HG03039 (cell line): ENCODE measurements around the gene ITPR2.

ENCODE experiments used
- ATAC-seq: cut with Tn5 transposase; IDR thresholded peaks from one replicate; pipeline ENCODE4 v1.9.1; 2021; ENCODE audit warnings: mild to moderate bottlenecking, moderate library complexity; ENCODE audit not compliant: unreplicated experiment

Gene ITPR2

DNA sequence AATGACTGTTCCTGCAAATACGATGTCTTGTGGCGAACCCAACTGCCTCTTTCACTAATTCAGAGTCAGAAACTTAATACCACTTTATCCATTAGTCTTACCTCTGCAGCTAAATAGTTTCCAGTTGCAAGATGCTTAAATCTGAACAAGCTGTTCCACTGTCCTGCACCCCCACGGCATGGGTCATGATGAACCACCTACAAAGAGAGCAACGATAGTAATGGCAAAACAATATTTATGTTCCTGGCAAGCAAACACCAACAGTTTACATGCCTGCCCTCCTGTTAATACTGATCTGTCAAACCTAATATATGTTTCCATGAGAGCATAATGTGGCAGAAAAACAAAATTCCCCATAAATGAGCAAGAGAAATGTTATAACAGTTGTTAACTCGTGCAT is 121.9 kb downstream of the ITPR2 start:
- no peak for ATAC-seq

DNA sequence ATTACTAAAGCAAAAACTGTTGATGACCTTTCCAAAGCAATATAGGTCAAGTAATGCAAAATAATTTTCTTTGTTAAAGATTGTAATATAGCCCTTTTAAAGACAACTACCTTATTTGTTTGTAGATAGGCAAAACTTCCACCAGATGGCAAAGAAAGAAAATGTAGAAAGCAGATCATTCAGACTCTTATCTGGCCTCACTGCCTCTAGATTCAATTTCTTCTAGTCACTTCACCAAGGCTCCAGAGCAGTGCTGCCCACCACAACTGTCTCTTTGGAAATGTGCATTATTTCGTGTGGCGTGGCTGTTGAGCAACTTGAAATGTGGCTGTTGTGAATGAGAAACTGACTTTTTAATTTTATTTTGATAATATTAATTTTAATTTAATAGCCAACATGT is 127.1 kb downstream of the ITPR2 start:
- ATAC-seq, result no peak

DNA sequence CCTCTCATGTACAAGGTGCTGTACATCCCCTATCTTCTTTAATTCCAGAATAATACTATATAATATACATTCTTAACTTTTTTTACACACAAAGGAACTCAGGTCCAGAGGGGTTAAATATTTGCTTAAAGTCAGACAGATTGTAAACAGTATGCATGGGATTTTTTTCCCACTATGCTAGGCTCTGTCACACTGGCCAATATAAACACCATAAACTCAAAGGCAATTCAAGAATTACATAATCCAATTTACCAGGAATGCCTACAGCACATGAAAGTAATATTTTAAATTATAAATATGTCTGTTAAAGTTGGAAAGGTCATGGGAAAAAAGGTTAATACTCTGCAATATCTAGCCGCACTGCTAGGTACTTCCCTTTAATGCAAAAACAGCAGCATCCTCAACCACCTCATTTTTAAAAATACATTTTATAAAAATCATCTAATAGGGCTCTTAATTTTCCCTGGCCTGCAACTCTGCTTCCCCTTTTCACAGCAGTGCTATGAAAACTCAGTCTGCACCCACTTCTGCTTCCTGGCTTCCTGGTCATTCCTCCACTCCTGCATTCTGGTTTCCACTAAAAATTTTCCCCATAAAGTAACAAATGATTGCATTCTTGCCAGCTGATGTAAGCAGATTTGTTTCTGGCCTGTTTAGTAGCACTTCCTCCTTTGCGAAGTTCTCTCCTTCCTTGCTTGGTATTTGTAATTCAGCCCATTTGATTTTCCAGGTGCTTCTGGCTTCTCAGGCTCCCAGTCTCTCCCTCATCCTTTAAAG is 128.1 kb downstream of the ITPR2 start:
- no peak for ATAC-seq

DNA sequence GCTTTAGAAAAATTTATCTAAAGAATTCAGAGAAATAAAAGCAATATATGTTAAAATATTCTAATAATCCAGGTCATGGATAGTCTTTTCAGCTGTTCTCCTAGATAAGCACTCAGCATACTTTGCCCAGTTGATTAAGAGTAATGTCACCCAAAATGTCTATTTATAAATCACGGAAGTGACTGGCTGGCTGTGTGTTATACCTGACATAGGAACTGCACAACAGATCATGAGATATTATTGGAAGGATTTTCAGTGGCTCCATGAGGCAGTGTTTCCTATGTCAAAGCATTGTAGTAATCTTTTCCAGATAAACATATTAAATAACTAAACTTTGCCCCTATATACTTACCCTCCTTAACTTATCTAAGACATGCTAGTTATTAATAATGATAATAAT is 128.8 kb downstream of the ITPR2 start:
- ATAC-seq, result no peak

DNA sequence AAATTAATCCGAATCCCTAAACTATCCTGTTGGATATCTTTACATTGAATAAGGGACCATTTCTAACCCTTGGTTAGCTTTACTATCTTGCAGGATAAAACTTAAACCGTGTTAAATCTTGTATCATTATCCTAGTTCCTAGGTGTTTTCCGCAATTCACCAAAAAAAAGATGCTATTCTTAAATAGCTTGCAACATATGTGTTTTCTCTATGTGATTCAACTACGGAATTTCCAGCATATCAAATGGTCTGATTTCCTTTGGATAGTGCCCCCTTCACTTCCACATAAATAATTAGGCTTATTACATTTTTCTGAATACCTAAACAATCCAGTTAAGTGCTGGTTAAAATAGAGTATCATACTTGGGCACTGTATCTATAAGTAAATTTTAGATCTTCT is 130.3 kb downstream of the ITPR2 start:
- ATAC-seq, result no peak

DNA sequence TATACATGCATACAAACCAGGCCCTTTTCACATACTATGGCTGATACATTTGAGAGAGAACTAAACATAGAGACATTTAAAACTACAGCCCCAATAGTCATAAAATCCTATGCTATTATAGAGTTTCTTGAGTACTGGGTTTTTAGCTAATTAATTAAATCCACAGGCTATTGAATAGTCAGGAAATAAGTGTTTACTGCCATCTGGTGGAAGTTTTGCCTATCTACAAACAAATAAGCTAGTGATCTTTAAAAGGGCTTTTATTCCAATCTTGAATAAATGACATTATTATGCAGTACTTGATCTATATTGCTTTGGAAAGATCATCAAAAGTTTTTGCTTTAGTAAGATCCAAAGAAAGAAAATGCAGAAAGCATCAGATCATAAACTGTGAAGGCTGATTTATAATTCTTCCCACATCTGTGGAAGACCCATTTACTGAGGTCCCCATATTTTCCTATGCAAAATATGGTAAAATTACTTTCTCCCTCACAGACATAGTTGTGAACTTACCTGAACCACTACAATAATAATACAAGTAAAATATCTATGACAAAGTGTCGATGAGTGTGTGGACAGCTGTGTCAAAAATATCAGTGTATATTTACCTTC is 131.3 kb downstream of the ITPR2 start:
- ATAC-seq, result no peak

DNA sequence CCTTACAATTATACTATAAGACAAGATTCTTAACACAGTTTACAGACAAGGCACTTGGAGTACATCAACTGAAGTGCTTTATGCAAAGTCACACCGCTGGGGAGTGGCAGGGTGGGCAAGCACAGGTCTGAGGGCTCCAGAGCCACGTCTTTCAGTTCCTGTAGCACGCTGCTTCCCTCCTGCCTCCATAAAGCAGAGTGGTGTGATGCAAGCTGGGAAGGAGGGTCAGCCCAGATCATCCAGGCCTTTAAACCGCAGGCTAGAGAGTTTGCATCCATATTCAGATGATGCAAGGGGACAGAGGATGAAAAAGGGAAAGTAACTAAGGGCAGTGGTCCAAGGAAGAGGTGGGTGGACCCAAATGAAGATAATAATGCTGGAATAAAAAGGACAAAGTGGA is 132.6 kb downstream of the ITPR2 start:
- ATAC-seq, result no peak

DNA sequence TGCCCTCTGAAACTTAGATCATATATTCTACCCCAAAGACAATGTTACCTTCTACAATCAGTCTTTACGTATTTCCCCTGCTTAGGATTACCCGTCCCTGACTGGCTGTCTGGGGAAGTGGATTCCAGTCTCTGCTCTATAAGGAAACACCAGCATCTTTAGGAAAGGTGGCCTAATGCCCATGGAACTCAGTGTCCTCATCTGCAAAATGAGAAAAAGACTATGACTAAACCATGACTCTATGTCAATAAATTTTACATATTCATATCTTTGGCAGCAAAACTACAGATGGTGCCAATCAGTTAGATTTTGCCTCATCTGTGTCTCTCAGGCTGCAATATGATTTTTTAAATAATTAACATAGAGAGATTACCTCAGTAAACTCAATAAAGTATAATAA is 133.8 kb downstream of the ITPR2 start:
- ATAC-seq, result no peak

DNA sequence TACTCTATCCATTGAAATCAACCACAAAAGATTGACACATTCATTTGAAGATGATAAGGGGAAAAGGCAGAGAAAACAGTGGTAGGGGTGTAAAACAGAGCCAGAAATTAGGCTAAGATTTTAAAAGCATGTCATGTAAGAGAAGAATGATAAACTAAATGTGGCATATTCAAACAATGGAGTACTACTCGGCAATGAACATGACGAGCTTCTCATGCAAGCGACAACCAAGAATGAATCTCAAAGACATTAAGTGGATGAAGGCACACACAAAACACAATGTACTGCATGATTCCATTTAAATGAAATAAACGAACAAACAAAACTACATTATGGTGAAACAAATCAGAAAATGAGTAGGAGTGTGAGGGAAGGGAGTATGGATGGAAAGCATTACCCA is 134.8 kb downstream of the ITPR2 start:
- no peak for ATAC-seq

DNA sequence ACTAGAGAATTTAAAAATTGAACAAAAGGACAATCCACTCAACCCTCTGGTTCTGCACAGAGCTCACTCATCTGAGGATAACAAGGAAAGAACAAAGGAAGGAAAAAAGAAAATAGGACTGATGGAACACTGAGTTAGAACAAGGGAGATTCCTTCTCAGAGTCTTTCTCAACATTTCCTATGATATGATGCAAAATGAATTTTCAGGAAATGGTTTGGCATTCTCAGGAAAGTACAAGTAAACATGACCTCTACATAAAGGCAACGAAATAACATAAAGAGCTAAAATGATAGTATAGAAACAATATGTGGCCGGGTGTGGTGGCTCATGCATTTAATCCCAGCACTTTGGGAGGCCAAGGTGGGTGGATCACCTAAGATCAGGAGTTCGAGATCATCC is 135.8 kb downstream of the ITPR2 start:
- no peak for ATAC-seq

DNA sequence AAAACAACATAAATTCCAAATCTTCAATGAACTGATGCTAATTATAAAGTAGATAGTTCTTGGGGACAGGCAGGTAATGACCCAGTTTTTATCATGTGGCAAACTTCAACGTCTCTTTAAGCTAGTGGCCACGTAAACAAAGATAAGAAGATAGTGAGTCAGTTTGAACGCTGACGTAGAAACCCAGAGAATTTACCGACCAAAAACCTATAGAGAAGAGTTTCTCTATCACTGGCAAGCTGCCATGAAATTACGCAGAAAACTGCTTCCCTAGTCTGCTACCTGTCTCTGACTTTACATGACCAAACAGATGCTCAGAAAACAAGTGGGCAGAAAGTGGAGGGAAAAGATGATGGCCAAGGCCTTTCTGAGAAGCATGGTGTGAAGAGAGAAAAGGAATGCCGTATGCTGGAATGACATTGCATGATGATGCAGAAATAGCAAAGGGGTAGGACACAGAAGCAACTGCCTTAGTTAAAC is 136.3 kb downstream of the ITPR2 start:
- ATAC-seq, result no peak

DNA sequence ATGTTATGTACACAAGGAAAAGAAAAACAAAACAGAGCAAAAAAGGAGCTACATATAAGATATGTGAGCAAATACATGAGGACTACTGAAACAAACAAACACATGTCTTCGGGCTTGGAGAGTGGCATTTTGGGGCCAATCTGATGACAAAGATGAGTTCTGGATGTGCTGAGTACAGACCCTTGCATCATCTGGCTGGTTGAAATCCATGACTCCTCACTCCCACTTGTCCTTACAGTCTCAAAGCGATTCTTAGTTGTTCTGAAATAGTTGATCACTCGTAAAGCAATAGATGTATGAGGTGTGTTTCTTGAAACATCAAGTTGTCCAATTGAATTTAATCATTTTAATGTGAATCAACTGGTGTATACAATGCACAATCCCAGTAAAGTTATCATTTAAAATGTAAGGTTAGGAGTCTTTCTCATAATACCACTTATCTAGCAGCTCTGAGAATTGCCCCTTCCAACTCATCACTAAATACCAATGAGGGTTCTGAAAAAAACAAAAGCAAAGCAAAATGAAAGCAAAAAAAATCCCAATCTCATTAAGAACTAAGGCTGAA is 136.9 kb downstream of the ITPR2 start:
- no peak for ATAC-seq

DNA sequence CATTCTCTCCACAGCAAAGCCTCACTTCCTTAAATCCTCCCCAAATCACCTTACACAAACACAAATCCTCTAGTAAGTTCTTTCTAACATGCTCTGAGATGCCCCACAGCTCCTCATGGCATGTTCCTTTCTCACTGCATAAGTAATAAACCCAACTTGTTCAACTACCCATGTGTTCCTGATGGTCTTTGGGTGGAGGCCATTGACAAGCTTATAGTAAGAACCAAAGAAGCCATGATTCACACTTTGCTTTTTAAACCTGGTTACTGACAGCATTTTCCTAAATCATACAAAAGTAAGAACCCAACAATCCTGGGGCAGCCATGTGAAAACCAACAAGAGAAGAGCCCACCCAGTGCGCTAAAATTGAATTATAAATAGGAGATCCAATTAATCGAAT is 138.6 kb downstream of the ITPR2 start:
- ATAC-seq, result no peak

DNA sequence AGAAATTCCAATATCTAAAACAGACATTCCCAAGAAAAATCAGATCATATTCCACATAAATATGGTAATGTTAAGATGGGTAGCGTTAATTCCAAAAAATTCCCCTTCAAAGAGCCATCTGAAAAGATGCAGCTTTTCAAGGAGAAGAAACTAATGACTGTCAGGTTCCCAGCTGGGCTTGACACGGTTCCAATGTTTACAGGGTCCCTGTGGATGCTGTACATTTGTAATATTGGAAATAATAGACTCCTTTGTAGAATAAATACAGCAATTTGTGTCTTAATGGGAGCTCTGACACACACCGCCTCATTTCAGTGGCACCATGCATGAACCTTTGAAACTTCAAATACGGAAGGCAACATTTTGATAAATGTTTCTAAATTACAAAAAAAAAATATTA is 140.6 kb downstream of the ITPR2 start:
- no peak for ATAC-seq

DNA sequence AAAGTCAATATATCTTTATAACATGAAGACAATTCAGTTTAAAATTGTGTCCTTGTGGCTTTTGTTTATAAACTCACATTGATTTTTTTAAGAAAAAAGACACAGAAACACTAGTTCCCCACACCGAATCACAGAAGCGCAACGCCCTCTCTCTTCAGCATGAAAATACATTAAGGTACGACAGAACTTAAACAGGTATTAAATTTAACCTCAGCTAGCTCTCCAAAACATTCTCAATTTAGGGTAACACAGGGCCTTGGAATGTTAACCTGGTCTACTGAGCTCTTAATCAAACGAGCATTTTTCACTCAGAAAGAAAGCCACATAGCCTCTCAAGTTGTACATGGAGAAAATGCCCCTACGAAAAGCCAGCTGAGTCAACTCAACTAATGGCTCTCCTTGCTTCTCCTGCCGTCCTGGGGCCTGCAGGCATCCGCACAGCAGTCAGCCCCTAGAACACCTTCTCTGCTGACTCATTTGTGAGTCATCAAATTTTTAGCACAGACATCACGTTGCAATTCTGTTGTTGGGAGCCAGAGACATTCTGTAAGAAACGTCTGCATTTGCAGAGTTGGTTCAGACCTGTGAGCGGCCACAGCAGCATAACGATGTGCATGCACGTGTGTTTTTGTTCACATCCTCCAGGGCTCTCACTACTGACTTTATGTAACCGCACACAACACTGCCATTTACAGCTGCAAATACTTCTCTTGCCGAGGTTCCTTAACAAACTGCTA is 141.6 kb downstream of the ITPR2 start:
- ATAC-seq, result no peak

DNA sequence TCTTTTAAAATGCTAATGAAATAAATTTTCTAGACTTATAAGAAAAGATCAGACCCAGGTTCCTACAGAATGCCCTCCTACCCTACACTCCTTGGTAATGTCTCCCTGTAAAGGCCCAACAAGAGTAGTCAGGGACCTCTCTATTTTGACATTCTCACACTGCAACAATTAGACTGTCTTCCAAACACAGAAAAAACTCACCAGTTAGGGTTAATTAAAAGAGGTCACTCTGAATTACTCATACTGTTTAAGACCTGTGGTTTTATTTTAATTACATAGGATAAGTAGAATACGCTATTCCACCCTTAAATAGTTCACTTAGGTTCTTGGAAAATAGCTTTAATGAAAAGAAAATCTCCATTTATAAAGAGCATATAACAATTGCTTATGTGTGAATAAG is 142.4 kb downstream of the ITPR2 start:
- ATAC-seq, result no peak

DNA sequence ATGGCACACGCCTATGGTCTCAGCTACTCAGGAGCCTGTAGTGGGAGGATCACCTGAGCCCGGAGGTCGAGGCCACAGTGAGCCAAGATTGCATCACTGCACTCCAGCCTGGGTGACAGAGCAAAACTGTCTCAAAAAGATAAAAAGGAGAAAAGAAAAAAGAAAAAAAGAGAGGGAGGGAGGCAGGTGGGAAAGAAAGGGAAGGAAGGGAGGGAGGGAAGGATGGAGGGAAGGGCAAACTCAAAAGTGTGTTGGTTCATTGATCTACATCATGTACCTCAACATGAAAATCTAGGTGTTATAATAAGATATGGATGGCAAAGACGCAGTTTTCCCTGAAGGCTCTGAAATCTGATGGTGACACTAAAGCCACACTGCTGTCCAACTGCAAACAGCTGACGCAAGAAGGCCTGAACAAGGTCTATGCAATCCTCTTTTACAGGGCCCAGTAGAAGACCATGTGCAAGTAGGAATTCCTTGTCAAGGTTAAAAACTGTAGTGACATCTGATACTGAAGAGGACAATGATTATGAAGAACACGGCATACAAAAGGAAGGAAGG is 143.6 kb downstream of the ITPR2 start:
- ATAC-seq, result no peak

DNA sequence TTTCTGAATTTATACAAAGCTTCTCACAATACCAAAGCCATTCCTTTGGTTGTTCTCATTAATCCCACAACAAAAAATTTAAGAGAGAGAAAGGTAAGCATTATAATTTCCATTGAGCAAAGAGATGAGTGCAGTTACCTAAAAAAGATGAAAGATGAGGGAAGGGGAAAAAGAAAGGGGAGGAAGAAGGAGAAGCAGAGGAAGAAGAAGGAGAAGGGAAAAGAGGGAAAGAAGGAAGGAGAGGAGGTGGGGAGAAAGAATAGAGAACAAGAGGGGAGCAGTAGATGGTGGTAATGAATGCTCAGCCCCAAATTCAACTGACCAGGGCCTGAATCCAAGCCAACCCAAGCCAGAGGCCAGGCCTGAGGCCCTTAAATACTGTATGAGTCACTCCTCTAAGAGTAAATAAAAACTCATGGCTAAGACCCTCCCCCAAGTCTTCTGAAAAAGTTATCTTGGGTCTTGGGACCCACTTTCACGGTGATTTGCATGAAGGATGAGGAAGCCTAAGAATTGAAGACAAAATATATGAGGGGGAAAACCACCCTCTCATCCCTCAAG is 144.6 kb downstream of the ITPR2 start:
- no peak for ATAC-seq

DNA sequence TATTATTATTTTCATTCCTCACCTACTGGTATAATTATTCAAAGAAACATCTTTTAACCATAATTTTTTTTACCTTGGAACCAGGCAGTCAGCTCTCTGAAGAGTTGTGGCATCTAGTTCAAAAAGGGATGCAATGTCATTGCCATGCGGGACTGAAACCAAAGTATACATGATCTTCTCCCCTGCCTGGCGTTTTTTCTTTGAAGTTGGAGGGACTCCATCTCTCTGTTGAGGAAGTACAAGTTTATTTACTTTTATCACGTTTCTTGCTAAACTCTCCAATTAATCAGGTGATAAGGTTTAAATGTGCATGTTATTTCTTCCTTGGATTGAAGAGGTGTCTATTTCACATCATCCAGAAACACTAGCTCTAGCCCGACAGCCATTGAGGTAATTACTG is 146.6 kb downstream of the ITPR2 start:
- no peak for ATAC-seq

DNA sequence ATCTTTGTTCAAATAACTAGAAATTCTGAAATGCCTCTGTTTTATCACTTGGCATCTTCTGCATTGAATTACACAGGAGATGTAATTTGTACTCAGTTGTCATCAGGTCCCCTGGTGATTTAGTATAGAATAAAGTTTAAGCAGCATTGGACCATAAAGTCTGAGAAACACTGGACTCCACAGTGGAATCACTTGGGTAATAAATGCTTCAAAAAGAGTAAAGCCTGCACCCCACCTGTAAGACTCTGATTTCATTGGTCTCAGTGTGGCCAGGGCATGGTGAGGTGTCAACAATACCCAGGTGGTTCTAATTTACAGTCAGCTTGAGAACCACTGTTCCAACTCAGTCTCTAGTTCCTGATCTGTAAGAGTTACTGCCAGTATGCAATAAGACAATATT is 148.9 kb downstream of the ITPR2 start:
- no peak for ATAC-seq

DNA sequence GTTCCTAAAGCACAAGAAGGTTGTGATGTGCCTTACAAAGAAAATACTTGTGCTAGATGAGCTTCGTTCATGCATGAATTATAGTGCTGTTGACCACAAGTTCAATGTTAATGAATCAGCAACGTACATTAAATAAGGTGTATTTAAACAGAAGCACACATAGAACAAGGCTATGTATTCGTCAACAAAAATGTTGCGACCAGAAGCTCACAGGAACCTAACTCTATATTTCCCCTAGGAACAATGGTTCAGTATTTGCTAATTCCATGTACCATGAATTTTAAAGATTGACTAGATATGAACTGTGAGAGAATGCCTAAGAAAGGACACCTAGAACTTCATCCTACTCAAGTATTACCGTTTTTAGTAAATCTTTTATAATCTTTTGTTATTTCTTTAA is 149.6 kb downstream of the ITPR2 start:
- ATAC-seq, result no peak
